ENCODE measurements around the gene OSBPL7. TPM values are rescaled to one million over a fixed set of nuclear protein-coding genes. Genes with fewer than 3 reads are reported as not detected.

Gene OSBPL7
- total RNA-seq, 1 experiment from 2014 or later = 9.1 TPM

- no peaks in the 10 kb centered on the region for H3K36me3 ChIP-seq (ENCODE audit: control insufficient read depth, insufficient read depth, low read length)
- no TSS peak for BruUV-seq (replicated peaks)
- H3K4me3 ChIP-seq (ENCODE audit: low read depth in 2 of 2, low read length in 2 of 2) = no peak overlapping the region
- in situ Hi-C loops (cut with HindIII; ENCODE audit: low pct_unique_long_range_greater_than_20kb, low sequenced_read_pairs) = no loop called here
- peaks cover 8% of the 10 kb centered on the region for H3K27me3 ChIP-seq (ENCODE audit: control insufficient read depth, insufficient read depth, low read length)
- ChIA-PET CTCF (no interaction called here), POLR2A (no interaction called here)
- peak; percentile 17 for DNase-seq (ENCODE audit: low read depth, low spot score)
- H3K4me1 ChIP-seq (ENCODE audit: control insufficient read depth, insufficient read depth, low read length) = no peaks in the 10 kb centered on the region
- TF ChIP-seq CTCF (IDR thresholded peaks at IDR 0.05) (peak; percentile 92), TCF7L2 (IDR thresholded peaks at IDR 0.05; ENCODE audit: low read depth, low read length) (no peak)
- peaks cover under 1% of the 10 kb centered on the region; the same call in 1 of the 2 replicates for H3K9me3 ChIP-seq (ENCODE audit: control insufficient read depth, insufficient read depth, low read depth, low read length)
- H3K27ac ChIP-seq (ENCODE audit: low read length) = no peak overlapping the region
- intact Hi-C loops (cut with micrococcal nuclease; ENCODE audit: unreplicated experiment) = no loop called here
- peak; percentile 92 for ATAC-seq
Measured at GRCh38 chr17:47776330-47777197, 45.0 kb downstream of the OSBPL7 start.

GRCh38 chr17:47774987-47775580 lies 46.5 kb downstream of the OSBPL7 start:
- CTCF ChIA-PET = no interaction called here
- H3K9me3 ChIP-seq (ENCODE audit: control insufficient read depth, insufficient read depth, low read depth, low read length) = peaks cover 6% of the 10 kb centered on the region; the same call in 1 of the 2 replicates
- POLR2A ChIA-PET = no interaction called here

More at GRCh38 chr17:47774987-47775580, 46.5 kb downstream of the OSBPL7 start:
- peaks cover 8% of the 10 kb centered on the region for H3K27me3 ChIP-seq (ENCODE audit: control insufficient read depth, insufficient read depth, low read length)
- TF ChIP-seq REST (IDR thresholded peaks at IDR 0.05; ENCODE audit: insufficient read depth in 1 of 2, low read depth in 2 of 2, low read length in 1 of 2) (no peak), TCF7L2 (IDR thresholded peaks at IDR 0.05; ENCODE audit: low read depth, low read length) (no peak), CTCF (IDR thresholded peaks at IDR 0.05) (no peak), POLR2AphosphoS5 (IDR thresholded peaks at IDR 0.05; ENCODE audit: low read depth, low read length) (no peak), SIN3A (IDR thresholded peaks at IDR 0.05; ENCODE audit: borderline replicate concordance, insufficient read depth, low read depth, low read length) (no peak)
- no peaks in the 10 kb centered on the region for H3K4me1 ChIP-seq (ENCODE audit: control insufficient read depth, insufficient read depth, low read length)
- ATAC-seq (no peak), DNase-seq (ENCODE audit: low read depth, low spot score) (no peak)
- intact Hi-C loops (cut with micrococcal nuclease; ENCODE audit: unreplicated experiment) = no loop called here
- H3K27ac ChIP-seq (ENCODE audit: low read length) = no peak overlapping the region
- H3K4me3 ChIP-seq (ENCODE audit: low read depth in 2 of 2, low read length in 2 of 2) = no peak overlapping the region
- BruUV-seq (replicated peaks) = no TSS peak
- in situ Hi-C loops (cut with HindIII; ENCODE audit: low pct_unique_long_range_greater_than_20kb, low sequenced_read_pairs) = no loop called here
- H3K36me3 ChIP-seq (ENCODE audit: control insufficient read depth, insufficient read depth, low read length) = no peaks in the 10 kb centered on the region

Data from Panc1 (cell line).